Activated CD4-positive, alpha-beta T cell treated with anti-CD3 and anti-CD28 coated beads, Interleukin-2, amount 50 U/mL, for 16 hours (primary cell): ENCODE measurements around the gene RBMS3.
"Not testable (repeated sequence)": the region's sequence is repeated elsewhere in the genome, so short reads cannot be mapped to it uniquely, and the experiment has no call there.

Source experiments
- DNase-seq: peaks from one replicate; pipeline ENCODE4 v3.0.0-alpha.2; 2020

Gene RBMS3

DNA sequence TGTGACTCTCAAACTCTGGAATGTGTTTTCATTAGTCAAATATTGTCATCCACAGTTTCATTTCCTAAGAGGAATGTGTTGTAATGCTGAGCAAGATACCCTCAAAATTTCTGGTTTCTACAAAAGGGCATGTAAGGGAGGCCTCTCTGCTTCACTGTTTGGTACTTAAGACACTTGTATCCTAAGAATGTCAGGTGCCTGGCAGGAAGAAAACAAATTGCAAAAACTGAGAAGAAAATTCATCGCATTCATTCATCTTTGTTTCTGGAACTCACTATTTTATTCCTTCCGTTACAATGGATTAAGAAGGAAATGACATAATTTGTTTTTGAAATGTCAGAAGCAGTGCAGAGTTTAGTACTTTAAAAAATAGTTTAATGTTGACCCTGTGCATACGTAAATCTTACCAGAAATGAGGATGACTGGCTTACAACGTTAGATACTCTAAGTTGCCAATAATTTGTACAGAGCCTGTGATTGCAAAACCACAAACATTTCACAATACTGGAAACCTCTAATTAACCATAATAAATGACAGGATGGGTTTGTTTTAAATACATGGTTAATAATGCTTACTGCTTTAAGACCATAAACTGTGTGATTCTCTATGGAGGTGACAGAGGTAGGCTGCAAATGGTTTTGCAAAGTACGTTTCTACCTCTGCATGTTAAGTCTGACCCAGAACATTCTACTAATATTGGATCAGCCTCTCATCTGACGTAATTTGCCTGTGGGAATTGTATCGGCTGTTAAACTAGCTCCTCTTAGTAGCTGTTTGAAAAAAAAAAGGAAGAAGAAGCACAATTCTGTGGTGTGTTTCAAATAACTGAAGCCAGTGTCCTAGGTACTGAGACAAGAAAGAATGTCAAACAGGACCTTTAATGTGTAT, 477.8 kb downstream of the RBMS3 start:
- DNase-seq: no peak

DNA sequence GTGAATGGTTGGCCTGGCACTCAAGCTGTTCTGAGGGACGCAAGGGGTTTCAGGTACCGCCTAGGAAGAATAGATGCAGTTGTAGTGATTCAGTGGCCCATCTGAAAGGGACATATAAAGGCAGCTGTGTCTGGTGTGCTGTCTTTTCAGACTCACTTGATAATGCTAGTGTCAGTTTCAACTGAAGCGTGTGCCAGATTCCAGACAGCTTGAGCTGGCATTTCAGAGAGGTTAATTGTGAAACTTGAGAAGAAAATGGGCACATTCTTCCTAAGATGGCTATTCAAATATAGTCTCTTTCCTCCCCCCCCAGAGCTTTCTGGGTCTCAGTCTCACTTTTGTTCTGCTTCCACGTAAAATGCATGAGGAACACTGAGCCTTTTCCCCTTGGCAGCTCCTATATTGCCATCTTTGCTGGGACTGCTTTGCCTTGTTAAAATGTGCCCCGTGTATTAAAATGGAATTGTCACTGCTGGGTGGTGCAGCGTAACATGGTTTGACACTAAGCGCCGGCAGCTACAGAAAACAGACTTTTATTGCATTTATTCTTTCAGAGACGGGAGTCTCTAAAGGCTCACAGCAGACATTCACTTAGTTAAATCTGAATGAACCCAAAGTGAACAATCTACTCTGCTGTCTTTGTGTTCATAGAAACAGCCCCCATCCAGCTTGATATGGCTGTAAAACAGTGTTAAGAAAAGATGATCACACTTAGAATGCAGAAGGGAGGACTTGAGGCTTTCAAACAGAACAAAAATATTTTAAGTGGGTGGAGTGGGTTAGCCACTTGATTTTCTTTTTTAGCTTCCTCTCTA, 478.7 kb downstream of the RBMS3 start:
- DNase-seq: no peak

DNA sequence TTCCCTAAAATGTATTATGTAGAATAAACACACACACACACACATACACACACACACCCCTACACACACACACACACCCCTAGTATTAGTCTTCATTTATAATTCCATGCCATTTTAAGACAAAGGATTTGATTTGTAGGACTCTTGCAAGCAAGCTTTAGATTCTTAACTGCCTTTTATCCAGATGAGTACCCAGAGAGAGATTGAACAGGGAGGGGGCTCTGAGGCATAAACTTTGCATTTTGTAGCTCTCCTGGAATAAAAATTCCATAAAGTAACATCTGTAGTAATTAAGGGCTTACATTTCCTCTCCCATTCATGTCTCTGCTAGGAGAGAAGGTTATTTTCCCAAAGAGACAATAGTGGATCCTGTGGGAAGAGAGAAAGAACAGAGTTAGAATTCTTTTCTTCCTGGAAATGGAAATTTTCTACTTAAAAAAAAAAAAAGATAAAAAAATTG, 479.4 kb downstream of the RBMS3 start:
- DNase-seq: no peak

DNA sequence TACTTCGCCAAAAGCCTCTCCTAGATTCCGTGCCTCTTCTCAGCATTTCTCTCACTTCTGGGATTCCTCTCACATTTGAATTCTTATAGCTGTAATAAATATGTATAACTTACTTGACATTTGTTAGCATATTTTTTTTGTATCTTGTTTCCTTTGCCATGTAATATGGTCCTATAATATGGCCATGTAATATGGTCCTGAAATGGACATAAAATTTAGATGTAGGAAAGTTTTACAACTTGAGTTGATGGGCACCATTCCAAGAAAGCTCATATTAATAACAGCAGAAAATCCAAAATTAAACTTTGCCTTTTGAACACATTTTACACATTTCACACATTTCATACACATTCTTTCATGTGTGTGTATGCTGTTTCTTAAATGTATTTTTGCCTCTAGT, 480.6 kb downstream of the RBMS3 start:
- DNase-seq: no peak

DNA sequence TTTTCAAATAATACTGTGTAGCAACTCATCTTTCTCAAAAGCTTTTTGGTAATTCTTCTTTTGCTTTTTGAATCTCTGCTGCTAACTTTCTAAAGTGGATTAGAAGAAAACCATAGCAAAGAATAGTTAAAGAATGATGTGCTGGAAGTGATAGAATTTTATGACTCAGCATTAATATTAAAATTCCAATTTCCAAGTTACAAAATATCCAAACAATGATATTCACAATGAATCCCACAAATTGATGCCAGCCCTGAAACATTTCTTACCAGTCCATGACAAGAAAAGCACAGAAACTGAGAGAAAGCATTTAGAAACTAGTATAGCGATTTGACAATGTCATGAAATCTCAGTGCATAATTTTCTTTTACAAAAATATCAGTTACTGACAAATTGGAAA, 482.2 kb downstream of the RBMS3 start:
- no peak for DNase-seq

DNA sequence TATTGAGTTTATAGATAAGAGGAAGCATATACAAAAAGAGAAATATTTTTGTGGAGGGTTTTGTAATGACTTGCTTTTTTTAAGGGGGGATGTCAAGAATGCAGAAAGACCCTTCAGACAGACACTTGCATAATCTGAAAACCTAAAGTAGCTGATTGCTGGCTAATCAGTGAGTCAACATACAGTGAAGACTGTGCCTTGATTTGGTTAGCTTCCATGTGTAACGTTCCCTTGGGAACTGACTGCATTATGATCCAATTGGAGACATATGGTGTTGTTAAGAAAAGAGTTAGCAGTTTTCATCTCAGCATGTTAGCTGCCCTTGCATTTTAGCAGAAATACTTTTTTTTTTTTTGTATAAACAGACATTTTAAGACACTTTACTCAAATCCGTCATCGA, 483.2 kb downstream of the RBMS3 start:
- DNase-seq: no peak

DNA sequence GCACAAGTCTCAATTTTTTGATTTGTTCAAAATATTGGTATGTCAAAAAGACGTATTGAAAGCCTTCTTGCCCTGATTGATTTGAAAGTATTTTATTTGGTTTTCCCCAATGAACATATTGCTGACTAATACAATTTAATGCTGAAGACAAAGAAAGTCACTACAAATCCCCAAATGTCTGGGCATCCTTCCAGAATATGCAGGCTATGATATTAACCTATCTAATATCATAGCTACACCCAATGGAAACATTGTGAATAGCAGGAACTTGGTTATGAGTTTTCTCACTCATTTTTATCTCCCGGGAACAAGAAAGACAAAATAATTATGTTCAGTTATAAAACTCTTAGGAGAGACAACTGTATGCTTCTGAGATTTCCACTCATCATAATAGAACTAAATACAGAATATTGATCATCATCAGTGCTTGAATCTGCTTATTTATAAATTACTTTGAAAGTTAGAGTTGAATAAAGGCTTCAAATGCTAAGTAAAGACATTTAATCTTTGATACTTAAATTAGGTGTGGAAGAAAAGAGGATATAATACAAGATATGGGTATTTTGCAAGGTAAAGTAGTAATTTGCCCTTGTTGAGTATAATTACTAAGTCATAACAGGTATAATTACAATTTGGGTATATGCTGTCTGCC, 483.9 kb downstream of the RBMS3 start:
- no peak for DNase-seq

DNA sequence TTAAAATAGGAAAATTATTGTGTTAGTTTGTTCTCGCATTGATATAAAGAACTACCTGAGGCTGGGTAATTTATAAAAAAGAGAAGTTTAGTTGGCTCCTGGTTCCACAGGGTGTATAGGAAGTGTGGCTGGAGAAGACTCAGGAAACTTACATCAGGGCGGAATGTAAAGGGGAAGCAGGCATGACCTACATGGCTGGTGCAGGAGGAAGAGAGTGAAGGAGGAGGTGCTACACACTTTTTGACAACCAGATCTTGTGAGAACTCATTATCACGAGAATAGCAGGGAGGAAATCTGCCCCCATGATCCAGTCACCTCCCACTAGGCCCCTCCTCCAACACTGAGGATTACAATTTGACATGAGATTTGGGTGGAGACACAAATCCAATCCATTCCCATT, 490.7 kb downstream of the RBMS3 start:
- DNase-seq: no peak

DNA sequence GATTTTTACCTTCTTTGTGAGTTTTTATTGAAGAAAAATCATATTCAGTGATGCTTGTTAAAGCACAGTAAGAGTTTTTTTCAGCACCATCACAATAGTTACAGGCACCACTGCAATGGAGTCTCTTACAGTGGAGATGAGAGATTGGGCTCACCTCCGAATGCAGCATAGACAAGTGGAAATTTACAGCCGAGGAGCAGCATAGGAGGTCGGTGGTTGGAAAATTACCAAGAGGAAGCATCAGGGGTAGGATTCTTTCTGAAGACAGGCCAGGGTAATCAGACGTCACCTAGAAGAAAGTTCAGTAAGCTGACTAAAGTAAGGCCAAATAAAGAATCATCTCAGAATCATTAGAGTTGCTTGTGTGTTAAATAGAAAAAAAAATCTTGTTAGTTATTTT, 491.6 kb downstream of the RBMS3 start:
- no peak for DNase-seq

DNA sequence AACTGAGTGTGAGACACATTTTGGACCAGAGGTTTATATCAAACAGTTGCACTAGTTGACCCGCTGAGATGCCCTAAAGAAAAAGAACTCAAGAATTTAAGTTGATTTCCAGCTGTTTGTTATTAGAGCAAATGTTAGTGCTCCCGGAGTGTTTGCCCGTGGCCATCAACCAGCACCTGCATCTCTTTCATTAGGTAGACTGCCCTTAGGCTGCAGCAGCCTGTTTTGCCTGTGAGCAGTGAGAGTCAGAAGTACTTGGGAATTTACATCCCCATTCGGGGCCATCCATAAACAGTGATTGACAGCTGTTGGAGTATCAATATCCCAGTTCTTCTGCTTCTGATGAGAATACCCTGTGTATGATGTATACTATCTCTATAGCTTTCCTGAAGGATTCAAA, 492.6 kb downstream of the RBMS3 start:
- DNase-seq: no peak

DNA sequence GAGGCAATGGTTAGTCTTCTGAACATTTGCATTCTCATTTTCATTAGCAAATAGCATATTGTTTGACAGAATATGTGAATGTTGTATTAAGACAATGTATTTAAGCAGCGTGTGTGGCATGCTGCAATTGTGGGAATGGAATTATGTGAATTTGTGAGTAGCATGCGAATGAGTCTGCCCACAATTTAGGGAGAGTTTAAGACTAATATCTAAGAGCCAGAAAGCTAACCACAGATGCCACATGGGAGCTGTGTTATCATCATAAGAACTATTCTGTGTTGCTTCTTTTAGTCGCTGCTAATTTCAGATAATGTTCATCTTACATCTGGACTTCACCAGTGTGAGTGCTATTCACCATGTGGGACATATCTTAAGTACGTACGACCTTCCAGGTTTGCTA, 494.5 kb downstream of the RBMS3 start:
- DNase-seq: no peak

DNA sequence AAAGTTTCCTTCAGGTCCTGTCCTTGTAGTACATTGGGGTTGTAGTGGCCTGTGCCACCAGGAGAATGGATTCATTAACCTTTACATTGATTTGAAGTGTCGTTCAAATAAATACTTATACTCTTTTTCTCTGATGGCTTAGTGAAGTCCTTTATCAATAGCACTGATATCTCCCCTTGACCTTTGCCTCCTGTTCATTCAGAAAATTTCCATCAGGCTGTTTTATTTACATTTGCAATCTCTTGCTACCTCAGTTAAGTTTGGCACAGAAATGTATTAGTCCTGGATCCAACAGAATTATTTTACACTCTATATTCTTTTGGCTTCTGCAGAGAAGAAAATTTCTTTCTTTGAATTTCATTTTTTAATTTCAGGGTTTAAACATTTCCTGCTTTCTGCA, 497.0 kb downstream of the RBMS3 start:
- no peak for DNase-seq

DNA sequence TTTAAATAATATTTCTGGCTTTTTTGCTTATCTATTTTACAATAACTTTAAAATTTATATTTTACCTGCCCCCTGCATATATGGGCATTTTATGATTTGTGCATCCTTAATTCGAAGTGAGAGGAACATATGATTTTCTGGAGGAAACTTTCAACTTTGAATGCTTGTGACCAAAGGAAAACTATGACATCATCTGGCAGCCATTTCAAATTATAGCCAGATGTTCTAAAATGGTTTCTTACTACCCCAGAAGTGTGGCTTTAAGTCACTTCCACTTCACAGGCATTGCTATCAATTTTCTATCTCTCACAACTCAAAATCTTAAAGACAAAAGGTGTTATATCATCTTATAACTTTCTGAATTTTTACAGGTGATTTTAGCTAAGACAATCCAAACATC, 508.8 kb downstream of the RBMS3 start:
- no peak for DNase-seq

DNA sequence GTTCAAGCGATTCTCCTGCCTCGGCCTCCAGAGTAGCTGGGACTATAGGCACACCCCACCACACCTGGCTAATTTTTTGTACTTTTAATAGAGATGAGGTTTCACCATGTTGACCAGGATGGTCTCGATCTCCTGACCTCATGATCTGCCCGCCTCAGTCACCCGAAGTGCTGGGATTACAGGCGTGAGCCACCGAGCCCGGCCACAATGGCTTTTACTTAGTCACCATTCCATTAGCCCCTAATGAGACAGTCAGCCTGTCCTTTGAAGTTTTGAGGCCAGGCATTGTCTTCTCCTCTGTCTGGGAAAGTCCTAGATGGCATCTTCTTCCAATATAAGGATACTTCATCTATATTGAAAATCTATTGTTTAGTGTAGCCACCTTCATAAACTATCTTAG, 515.9 kb downstream of the RBMS3 start:
- no peak for DNase-seq

DNA sequence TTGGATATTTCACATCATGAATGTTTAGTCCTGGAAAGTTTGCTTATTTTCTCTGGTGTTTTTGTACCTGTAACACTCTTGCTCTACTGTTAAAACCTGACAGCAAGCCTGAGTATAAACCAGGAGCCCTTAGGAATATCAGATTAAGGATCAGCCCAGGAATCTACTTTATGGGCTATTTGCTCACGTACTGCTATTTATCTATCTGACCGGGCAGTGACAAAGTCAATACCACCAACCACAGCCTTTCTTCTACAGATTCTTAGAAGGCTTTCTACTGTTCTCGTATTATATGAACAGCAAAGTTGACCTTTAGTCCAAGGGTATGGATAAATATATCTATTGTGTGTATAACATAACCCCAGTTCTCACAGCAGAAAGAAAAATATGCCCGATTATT, 521.2 kb downstream of the RBMS3 start:
- DNase-seq: no peak

DNA sequence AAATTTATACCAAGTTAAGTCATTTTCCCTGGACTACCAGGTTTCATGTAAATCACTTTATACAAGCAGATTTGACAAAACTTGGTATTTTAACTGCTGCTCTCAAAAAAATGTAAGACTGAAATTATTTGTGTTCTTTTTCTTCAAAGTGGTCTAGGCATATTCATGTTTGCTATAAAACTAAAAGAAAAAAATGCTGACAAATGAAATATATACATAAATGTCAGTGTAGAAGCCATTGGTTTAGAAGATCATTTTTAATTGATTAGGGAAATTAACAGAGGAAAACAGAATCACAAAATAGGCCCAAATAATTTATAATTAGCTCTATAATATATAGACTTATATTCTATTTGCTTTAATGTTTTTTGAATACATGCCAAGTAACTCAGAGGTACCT, 523.2 kb downstream of the RBMS3 start:
- DNase-seq: no peak

DNA sequence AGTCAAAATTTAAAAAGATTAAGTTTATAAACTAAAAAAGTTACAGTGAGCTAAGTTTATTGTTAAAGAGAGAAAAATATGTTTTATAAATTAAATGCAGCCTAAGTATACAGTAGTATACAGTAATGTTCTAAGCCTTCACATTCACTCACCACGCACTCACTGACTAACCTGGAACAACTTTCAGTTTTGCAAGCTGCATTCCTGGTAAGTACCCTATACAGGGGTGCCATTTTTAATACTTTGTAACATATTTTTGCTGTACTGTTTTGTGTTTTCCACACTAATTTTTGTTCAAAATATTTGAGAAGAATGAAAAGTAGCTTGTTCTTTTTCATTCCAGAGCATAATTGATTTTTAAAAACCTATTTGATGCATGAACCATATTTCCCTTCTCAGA, 524.9 kb downstream of the RBMS3 start:
- DNase-seq: no peak

DNA sequence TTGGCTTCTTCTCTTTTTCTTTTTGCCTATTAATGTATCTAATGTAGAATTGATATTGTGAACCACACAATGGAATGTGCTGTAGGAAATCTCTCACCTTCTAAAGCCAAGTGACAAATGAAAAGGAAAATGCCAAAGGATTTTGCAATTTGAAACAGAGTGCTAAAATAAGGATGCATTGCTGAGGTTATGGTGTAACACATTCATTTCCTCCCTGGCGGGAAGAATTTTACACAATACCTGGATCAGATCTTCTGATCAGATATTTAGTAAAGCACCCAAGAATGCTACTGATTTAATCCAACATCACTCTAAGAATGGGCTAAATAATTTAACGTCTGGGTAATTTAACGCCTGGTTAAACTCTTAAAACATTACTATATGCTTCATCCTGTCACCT, 527.5 kb downstream of the RBMS3 start:
- DNase-seq: not testable (repeated sequence)

DNA sequence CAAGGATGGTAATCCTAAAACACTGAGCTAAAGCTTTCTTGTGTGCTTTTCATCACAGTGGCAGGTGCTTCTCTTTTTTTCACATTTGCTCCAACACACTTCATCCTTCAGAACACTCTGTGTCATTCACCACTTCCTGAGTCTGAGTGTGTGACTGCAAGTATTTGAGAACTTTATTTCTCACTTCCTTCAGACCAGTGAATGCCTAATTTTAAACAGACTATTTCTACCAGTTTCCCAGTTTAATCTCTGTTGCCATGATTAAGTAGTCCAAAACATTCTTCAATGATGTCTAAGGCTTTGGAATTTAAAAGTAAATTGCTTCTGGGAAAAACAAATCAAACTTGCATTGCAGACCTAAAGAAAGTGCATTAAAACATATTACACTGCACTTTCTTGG, 541.2 kb downstream of the RBMS3 start:
- peak; percentile 31 for DNase-seq

DNA sequence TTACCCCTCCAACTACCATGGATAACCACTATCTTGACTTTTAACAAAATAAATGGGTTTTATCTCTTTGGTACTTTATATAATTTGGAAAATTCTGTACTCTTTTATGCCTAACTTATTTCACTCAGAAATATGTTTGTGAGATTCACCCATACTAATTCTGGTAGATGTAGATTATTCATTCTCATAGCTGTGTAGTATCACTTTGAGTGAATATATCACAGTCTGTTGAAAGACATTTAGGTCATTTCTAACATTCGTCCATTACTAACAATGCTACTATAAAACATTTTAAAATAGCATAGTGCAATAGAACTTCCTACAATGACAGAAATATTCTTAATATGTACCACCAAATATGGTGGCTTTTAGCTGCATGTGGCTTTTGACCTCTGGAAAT, 542.4 kb downstream of the RBMS3 start:
- DNase-seq: peak; percentile 19

DNA sequence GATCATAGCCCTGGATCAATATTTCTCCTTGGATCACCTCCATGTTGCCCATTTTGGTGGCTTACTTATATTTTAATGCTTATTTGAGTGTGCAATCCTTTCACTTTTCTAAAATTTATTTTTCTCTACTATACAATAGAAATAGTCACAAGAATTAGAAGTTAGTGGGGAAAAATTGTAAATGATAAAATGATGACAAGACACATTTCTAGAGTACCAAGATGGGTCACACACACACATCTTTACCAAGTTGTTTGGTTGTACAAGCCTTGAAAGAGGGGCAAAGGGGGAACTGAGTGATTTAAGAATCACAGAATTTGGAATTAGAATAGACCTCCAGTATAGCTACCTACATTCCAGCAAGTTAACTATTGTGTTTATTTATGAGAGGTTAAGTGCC, 545.8 kb downstream of the RBMS3 start:
- no peak for DNase-seq

DNA sequence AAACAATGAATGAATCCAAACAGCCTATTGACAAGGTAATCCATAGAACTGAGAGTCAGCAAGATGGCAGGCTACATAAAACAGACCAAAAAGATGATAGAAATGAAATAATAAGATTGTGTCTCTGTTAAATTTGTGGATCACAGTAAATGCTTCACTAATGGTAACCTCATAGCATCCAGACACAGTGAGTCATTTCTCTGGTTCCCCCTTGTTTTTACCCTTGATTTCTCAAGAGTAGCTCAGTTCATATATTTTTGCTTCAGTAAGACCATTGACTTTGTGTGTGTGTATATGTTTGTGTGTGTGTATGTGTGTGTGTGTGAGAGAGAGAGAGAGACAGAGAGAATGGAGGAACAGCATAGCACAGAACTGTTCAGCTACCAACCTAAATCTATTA, 546.9 kb downstream of the RBMS3 start:
- DNase-seq: no peak

DNA sequence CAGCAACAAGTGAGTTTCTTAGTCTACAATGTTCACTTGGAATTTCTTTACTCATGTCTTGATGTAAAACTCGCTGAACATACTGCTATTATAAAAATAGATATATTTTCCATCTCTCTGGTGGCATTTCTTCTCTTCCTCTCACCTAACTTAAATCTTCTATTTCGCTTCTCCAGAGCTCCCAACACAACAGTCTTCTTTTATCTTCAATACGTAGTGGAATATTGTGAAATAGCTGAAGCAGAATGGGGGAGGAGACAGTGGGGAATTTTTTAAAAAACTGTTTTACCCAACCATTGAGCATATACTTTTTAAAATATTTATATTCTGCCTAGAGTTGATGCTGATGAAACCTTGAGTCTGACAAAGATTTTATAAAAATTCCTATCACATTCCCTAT, 548.5 kb downstream of the RBMS3 start:
- DNase-seq: no peak

DNA sequence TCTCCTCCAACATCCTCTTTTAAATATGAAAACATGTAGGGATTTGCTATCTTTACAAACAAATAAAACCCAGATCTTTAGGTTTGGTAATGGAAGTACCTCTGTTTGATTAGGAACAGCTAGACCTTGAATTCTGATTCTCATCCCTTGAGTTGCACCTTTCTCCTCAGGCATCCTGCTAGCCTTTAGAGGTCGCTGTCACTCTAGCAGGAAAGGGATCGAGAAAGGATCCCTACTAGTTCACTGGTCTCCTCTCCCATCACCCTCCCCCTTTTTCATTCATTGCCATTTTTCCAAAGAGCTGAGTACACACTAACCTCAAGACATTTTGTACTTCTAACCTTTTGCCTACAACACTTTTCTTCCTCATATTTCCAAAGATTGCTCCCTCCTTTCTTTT, 569.8 kb downstream of the RBMS3 start:
- DNase-seq: no peak
